H9 (cell line): Measurements from ENCODE around the gene ATP8A2. TPM values are rescaled to one million over a fixed set of nuclear protein-coding genes. Genes with fewer than 3 reads are reported as not detected.

ENCODE experiments used
- DNase-seq: peaks from one replicate; pipeline ENCODE4 v3.0.0-alpha.2; 2017
- H2AFZ ChIP-seq: one replicate; pipeline ENCODE4 v1.6.1; 2013; ENCODE audit warnings: mild to moderate bottlenecking, low read length, control low read depth, moderate library complexity
- H2AK5ac ChIP-seq: 2 replicates; pipeline ENCODE4 v1.6.1; 2013; ENCODE audit warnings: low read length, control low read depth, mixed read lengths; ENCODE audit not compliant: insufficient read length
- H2BK120ac ChIP-seq: one replicate; pipeline ENCODE4 v1.6.1; 2013; ENCODE audit warnings: low read depth, mild to moderate bottlenecking, low read length, control low read depth, inconsistent platforms; ENCODE audit not compliant: poor library complexity, severe bottlenecking
- H2BK12ac ChIP-seq: 2 replicates; pipeline ENCODE4 v1.6.1; 2013; ENCODE audit warnings: low read length, control low read depth, mixed read lengths, low read depth; ENCODE audit not compliant: insufficient read length
- H2BK15ac ChIP-seq: 2 replicates; pipeline ENCODE4 v1.6.1; 2013; ENCODE audit warnings: low read depth, low read length, control low read depth
- H2BK20ac ChIP-seq: one replicate; pipeline ENCODE4 v1.6.1; 2013; ENCODE audit warnings: low read depth, mild to moderate bottlenecking, low read length, control low read depth, inconsistent platforms; ENCODE audit not compliant: poor library complexity, severe bottlenecking
- H2BK5ac ChIP-seq: 2 replicates; pipeline ENCODE4 v1.6.1; 2013; ENCODE audit warnings: low read length, control low read depth, mixed read lengths; ENCODE audit not compliant: insufficient read length
- H3K14ac ChIP-seq: 2 replicates; pipeline ENCODE4 v1.6.1; 2013; ENCODE audit warnings: low read length, control low read depth; ENCODE audit not compliant: insufficient read depth
- H3K18ac ChIP-seq: 2 replicates; pipeline ENCODE4 v1.6.1; 2013; ENCODE audit warnings: low read depth, mild to moderate bottlenecking, mixed read lengths, low read length, control low read depth; ENCODE audit not compliant: insufficient read length
- H3K23ac ChIP-seq: 2 replicates; pipeline ENCODE4 v1.6.1; 2013; ENCODE audit warnings: low read length, control low read depth, mixed read lengths, low read depth; ENCODE audit not compliant: insufficient read length
- H3K23me2 ChIP-seq: 2 replicates; pipeline ENCODE4 v1.6.1; 2013; ENCODE audit warnings: low read depth, mild to moderate bottlenecking, mixed read lengths, low read length, control low read depth; ENCODE audit not compliant: insufficient read length, poor library complexity, severe bottlenecking
- H3K27ac ChIP-seq: 2 replicates; pipeline ENCODE4 v1.5.1; 2013; ENCODE audit warnings: low read length, control low read depth, mixed read lengths, low read depth; ENCODE audit not compliant: insufficient read length
- H3K27me3 ChIP-seq: 2 replicates; pipeline ENCODE4 v1.6.1; 2013; ENCODE audit warnings: low read length, control low read depth, inconsistent platforms; ENCODE audit not compliant: insufficient read depth
- H3K4ac ChIP-seq: 2 replicates; pipeline ENCODE4 v1.6.1; 2013; ENCODE audit warnings: low read depth, mild to moderate bottlenecking, control low read depth, inconsistent platforms, low read length, moderate library complexity
- H3K4me1 ChIP-seq: 2 replicates; pipeline ENCODE4 v1.6.1; 2013; ENCODE audit warnings: low read length, control low read depth, inconsistent platforms; ENCODE audit not compliant: insufficient read depth
- H3K4me2 ChIP-seq: 2 replicates; pipeline ENCODE4 v1.6.1; 2013; ENCODE audit warnings: low read length, control low read depth, mixed read lengths; ENCODE audit not compliant: insufficient read length, insufficient read depth
- H3K56ac ChIP-seq: 2 replicates; pipeline ENCODE4 v1.6.1; 2013; ENCODE audit warnings: low read depth, mild to moderate bottlenecking, mixed read lengths, low read length, control low read depth; ENCODE audit not compliant: insufficient read length
- H3K79me1 ChIP-seq: 2 replicates; pipeline ENCODE4 v1.6.1; 2013; ENCODE audit warnings: low read depth, mild to moderate bottlenecking, moderate library complexity, low read length, control low read depth, inconsistent platforms; ENCODE audit not compliant: insufficient read depth, poor library complexity, severe bottlenecking
- H3K79me2 ChIP-seq: 2 replicates; pipeline ENCODE4 v1.6.1; 2013; ENCODE audit warnings: low read length, control low read depth, inconsistent platforms; ENCODE audit not compliant: insufficient read depth
- H3K9ac ChIP-seq: 2 replicates; pipeline ENCODE4 v1.6.1; 2013; ENCODE audit warnings: low read length, control low read depth, mixed read lengths; ENCODE audit not compliant: insufficient read length; ENCODE audit errors: extremely low read depth
- H3K9me3 ChIP-seq: one replicate; pipeline ENCODE4 v1.6.1; 2013; ENCODE audit warnings: low read depth, low read length, inconsistent platforms; ENCODE audit not compliant: control insufficient read depth
- H3T11ph ChIP-seq: one replicate; pipeline ENCODE4 v1.6.1; 2013; ENCODE audit warnings: mild to moderate bottlenecking, low read length, control low read depth, inconsistent platforms
- H4K20me1 ChIP-seq: one replicate; pipeline ENCODE4 v1.6.1; 2013; ENCODE audit not compliant: control insufficient read depth, insufficient read length, insufficient read depth
- H4K5ac ChIP-seq: 2 replicates; pipeline ENCODE4 v1.6.1; 2013; ENCODE audit warnings: low read depth, mild to moderate bottlenecking, mixed read lengths, low read length, control low read depth; ENCODE audit not compliant: insufficient read length
- H4K8ac ChIP-seq: replicated peaks from 2 replicates; pipeline ENCODE4 v1.6.1; 2013; ENCODE audit warnings: low read length, control low read depth, mixed read lengths, low read depth; ENCODE audit not compliant: insufficient read length
- H4K91ac ChIP-seq: 2 replicates; pipeline ENCODE4 v1.6.1; 2013; ENCODE audit warnings: low read depth, mild to moderate bottlenecking, moderate library complexity, mixed read lengths, low read length, control low read depth; ENCODE audit not compliant: insufficient read length
- H3K27ac Mint-ChIP-seq, 3 experiments: 2 replicates in 2 of 3; 3 replicates in 1 of 3; pipeline ENCODE4 v1.8.0; 2020 to 2021; ENCODE audit warnings: mixed read lengths in 3 of 3, mild to moderate bottlenecking in 1 of 3, moderate library complexity in 1 of 3
- H3K27me3 Mint-ChIP-seq: 2 replicates; pipeline ENCODE4 v1.8.0; 2021; ENCODE audit warnings: low read depth, mild to moderate bottlenecking, moderate library complexity, mixed read lengths
- H3K36me3 Mint-ChIP-seq, 3 experiments: 2 replicates in 2 of 3; 3 replicates in 1 of 3; pipeline ENCODE4 v1.8.0; 2020 to 2021; ENCODE audit warnings: low read depth in 3 of 3, mixed read lengths in 3 of 3; ENCODE audit not compliant: insufficient read depth in 1 of 3
- H3K4me1 Mint-ChIP-seq, 2 experiments: 2 replicates each; pipeline ENCODE4 v1.8.0; 2020; ENCODE audit warnings: mixed read lengths in 2 of 2
- H3K4me3 Mint-ChIP-seq, 2 experiments: 2 replicates in 1 of 2; 3 replicates in 1 of 2; pipeline ENCODE4 v1.8.0; 2020 to 2021; ENCODE audit warnings: mild to moderate bottlenecking in 2 of 2, mixed read lengths in 2 of 2, moderate library complexity in 1 of 2
- H3K9me3 Mint-ChIP-seq, 2 experiments: 2 replicates in 1 of 2; 3 replicates in 1 of 2; pipeline ENCODE4 v1.8.0; 2020; ENCODE audit warnings: mild to moderate bottlenecking in 2 of 2, mixed read lengths in 2 of 2, moderate library complexity in 1 of 2
- CTCF ChIP-seq: fragments of 200-600 bp; sonication (generic); conservative IDR thresholded peaks from 3 replicates; pipeline ENCODE4 v1.8.0; 2021; ENCODE audit warnings: antibody characterized with exemption, mild to moderate bottlenecking
- WGBS: extraction: QIAGEN DNeasy Blood & Tissue Kit; methylation state at CpG from one replicate; pipeline ENCODE4 v1.1.7; 2013; ENCODE audit warnings: missing lambda C conversion rate, low lambda C conversion rate, mixed read lengths; ENCODE audit not compliant: insufficient read length; ENCODE audit errors: extremely low coverage; 5-methylcytosine and 5-hydroxymethylcytosine counted together
- total RNA-seq: library from RNA; stranded (reverse); gene quantifications from 2 replicates; pipeline ENCODE4 v1.2.1, GENCODE V29; 2021

The ATP8A2 gene
- total RNA-seq, 1 experiment from 2014 or later: 18.2 TPM

GRCh38 chr13:25796474-25796873 is 424.7 kb downstream of the ATP8A2 start:
- H2BK12ac ChIP-seq: no peak overlapping the region
- no peak overlapping the region for H3K23ac ChIP-seq
- no peak overlapping the region for H4K5ac ChIP-seq
- Mint-ChIP-seq H3K4me3 (no peak overlapping the region), H3K36me3 (no peaks in the 10 kb centered on the region), H3K27me3 (no peaks in the 10 kb centered on the region), H3K4me1 (peaks cover 6 to 7% of the 10 kb centered on the region in 2 experiments; a peak in 3 of 4 replicates), H3K9me3 (no peaks in the 10 kb centered on the region), H3K27ac (no peak overlapping the region)
- H2AFZ ChIP-seq: no peak overlapping the region
- no peak overlapping the region for H2AK5ac ChIP-seq
- H4K91ac ChIP-seq: no peak overlapping the region
- no peak for TF ChIP-seq CTCF
- no peak overlapping the region for H2BK20ac ChIP-seq
- H3K4ac ChIP-seq: no peak overlapping the region
- no peak overlapping the region for H2BK5ac ChIP-seq
- no peak overlapping the region for H3T11ph ChIP-seq
- H3K4me1 ChIP-seq: no peaks in the 10 kb centered on the region
- H3K9me3 ChIP-seq: no peaks in the 10 kb centered on the region
- H4K20me1 ChIP-seq: no peaks in the 10 kb centered on the region
- no peak overlapping the region for H3K14ac ChIP-seq
- H3K27me3 ChIP-seq: no peaks in the 10 kb centered on the region
- H2BK15ac ChIP-seq: no peak overlapping the region
- WGBS: no CpG with 5 or more reads among the region's 1 CpG
- no peak for DNase-seq
- H3K27ac ChIP-seq: no peak overlapping the region
- no peaks in the 10 kb centered on the region for H3K79me1 ChIP-seq
- H3K56ac ChIP-seq: no peak overlapping the region
- H3K4me2 ChIP-seq: no peak overlapping the region
- no peaks in the 10 kb centered on the region for H3K23me2 ChIP-seq
- no peak overlapping the region for H3K9ac ChIP-seq
- H3K18ac ChIP-seq: no peak overlapping the region
- H2BK120ac ChIP-seq: no peak overlapping the region
- no peaks in the 10 kb centered on the region for H3K79me2 ChIP-seq
- H4K8ac ChIP-seq: no peak overlapping the region
